HepG2 (cell line): ENCODE results near the gene KIAA1755. TPM values are rescaled to one million over a fixed set of nuclear protein-coding genes. Genes with fewer than 3 reads are reported as not detected.

Experiments used
- SAP130 ChIP-seq: IDR thresholded peaks from 2 replicates; pipeline ENCODE4 v1.6.1; 2016; ENCODE audit warnings: low read depth
- SUZ12 ChIP-seq: fragments of 150-350 bp; IDR thresholded peaks from 2 replicates; pipeline ENCODE4 v1.6.1; 2014; ENCODE audit warnings: low read depth, low read length
- TGIF2 ChIP-seq: IDR thresholded peaks from 2 replicates; pipeline ENCODE4 v1.6.1; 2016; ENCODE audit warnings: control low read depth, missing compliant biosample characterization
- ZFP37 ChIP-seq: sonication (generic); formaldehyde crosslinking; IDR thresholded peaks from 2 replicates; pipeline ENCODE4 v1.4.0; 2020; ENCODE audit warnings: missing genetic modification reagents, borderline replicate concordance
- ZNF136 ChIP-seq: sonication (generic); formaldehyde crosslinking; IDR thresholded peaks from 2 replicates; pipeline ENCODE4 v1.8.1; 2022; ENCODE audit warnings: low read depth, mild to moderate bottlenecking, moderate library complexity, missing genetic modification reagents
- ZNF570 ChIP-seq: sonication (generic); formaldehyde crosslinking; IDR thresholded peaks from 2 replicates; pipeline ENCODE4 v1.4.0; 2020; ENCODE audit warnings: mild to moderate bottlenecking, missing genetic modification reagents, borderline replicate concordance
- ZNF792 ChIP-seq: IDR thresholded peaks from 2 replicates; pipeline ENCODE4 v1.6.1; 2016
- polyA plus RNA-seq, 8 experiments: library from polyadenylated mRNA; depleted of rRNA in 3 of 8; stranded (reverse) in 7 of 8; unstranded in 1 of 8; fragments of >200 nt; fragmentation: Illumina TruSeq in 4 of 8; extraction: Trizol in 4 of 8; gene quantifications; 2 replicates each; pipeline versions ENCODE4 v1.2.1 to v1.2.3, GENCODE V29; 2011 to 2016; ENCODE audit warnings: low read depth in 4 of 8, missing spikeins in 1 of 8, mixed read lengths in 1 of 8; ENCODE audit not compliant: insufficient read depth in 1 of 8
- total RNA-seq, 5 experiments: library from RNA; depleted of rRNA; stranded (reverse); fragments of >200 nt; fragmentation: Illumina TruSeq; extraction: Trizol; gene quantifications; 2 replicates each; pipeline ENCODE4 v1.2.3, GENCODE V29; 2016; ENCODE audit warnings: low read depth in 1 of 5
- TF ChIP-seq, protein P1 (sequence below): sonication (generic); formaldehyde crosslinking; IDR thresholded peaks from 2 replicates; pipeline ENCODE4 v1.8.0; 2022; ENCODE audit warnings: low read depth, missing genetic modification reagents
- TF ChIP-seq, protein P2 (sequence below), 2 experiments: IDR thresholded peaks; 2 replicates each; pipeline ENCODE4 v1.6.1; 2011 to 2012; ENCODE audit warnings: low read length in 2 of 2, borderline replicate concordance in 1 of 2, low read depth in 1 of 2, mild to moderate bottlenecking in 1 of 2, moderate library complexity in 1 of 2
- TF ChIP-seq, protein P3 (sequence below): sonication (generic); formaldehyde crosslinking; IDR thresholded peaks from 2 replicates; pipeline ENCODE4 v1.8.0; 2022; ENCODE audit warnings: missing genetic modification reagents, low read depth, mild to moderate bottlenecking, borderline replicate concordance
- TF ChIP-seq, protein P4 (sequence below): sonication (generic); formaldehyde crosslinking; IDR thresholded peaks from 2 replicates; pipeline ENCODE4 v1.4.0; 2020; ENCODE audit warnings: mild to moderate bottlenecking, low read depth, missing genetic modification reagents
- TF ChIP-seq, protein P5 (sequence below): sonication (generic); formaldehyde crosslinking; IDR thresholded peaks from 2 replicates; pipeline ENCODE4 v1.9.0; 2021; ENCODE audit warnings: missing genetic modification reagents, borderline replicate concordance

The KIAA1755 gene
- total and polyA plus RNA-seq, 2 of the 13 experiments (the other 11 are each of a cell fraction or from before 2014, with no cell fraction given) = 0.04 TPM; not detected in 1

DNA sequence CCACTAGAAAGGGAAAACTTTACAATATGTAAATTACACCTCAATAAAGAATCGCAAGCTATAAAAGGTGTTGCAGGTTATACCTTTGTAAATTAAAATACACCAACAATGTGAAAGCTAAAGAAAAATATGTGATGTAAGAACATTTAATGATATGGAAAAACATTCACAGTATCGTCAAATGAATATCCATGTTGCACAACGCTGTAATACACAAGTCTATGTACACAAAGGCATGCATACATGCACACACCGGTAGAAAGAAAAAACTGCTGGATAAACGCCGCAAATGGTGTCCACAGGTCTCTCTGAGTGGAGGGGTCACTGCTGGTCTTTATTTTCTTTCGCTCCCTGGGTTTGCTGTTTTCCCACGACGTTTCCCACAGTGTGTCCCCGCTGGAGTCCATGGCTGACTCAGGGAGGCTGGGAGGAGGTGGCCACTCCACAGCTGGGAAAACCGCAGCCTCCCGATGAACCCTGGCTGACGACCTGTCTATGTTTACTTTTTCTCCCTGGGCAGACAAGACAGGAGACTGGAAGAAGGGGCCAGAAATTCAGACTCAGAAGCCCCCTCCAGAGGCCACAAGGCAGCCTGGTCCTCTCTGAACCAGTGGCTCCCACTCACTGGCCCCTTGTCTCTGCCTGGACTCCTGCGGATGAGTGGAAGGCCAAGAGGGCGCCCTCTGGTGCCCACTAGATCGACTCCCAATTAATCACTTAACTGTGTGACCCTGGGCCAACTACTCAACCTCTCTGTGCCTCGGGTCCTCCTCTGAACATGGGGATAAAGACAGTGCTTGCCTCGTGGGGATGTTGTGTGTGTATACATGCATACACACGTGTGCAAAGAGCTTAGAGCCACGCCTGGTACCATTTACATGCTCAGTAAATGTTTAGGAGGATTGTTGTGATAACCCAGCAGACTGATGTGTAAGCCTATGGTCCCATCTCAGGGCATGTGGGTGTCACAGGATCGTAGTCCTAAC lies 30.6 kb upstream of the KIAA1755 start (continued):
- TF ChIP-seq, protein P1, sequence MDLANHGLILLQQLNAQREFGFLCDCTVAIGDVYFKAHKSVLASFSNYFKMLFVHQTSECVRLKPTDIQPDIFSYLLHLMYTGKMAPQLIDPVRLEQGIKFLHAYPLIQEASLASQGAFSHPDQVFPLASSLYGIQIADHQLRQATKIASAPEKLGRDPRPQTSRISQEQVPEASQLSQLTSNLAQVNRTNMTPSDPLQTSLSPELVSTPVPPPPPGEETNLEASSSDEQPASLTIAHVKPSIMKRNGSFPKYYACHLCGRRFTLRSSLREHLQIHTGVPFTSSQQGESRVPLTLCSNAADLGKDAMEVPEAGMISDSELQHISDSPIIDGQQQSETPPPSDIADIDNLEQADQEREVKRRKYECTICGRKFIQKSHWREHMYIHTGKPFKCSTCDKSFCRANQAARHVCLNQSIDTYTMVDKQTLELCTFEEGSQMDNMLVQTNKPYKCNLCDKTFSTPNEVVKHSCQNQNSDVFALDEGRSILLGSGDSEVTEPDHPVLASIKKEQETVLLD (CRISPR knock-in tag) = no peak
- TF ChIP-seq ZNF136 (no peak), ZNF570 (CRISPR knock-in tag) (no peak), ZFP37 (CRISPR knock-in tag) (no peak), TGIF2 (CRISPR knock-in tag) (no peak), SUZ12 (no peak), SAP130 (CRISPR knock-in tag) (0 out of 2 replicates have a peak, but pooled peaks have one; percentile 30), ZNF792 (CRISPR knock-in tag) (no peak)
- TF ChIP-seq, protein P2, sequence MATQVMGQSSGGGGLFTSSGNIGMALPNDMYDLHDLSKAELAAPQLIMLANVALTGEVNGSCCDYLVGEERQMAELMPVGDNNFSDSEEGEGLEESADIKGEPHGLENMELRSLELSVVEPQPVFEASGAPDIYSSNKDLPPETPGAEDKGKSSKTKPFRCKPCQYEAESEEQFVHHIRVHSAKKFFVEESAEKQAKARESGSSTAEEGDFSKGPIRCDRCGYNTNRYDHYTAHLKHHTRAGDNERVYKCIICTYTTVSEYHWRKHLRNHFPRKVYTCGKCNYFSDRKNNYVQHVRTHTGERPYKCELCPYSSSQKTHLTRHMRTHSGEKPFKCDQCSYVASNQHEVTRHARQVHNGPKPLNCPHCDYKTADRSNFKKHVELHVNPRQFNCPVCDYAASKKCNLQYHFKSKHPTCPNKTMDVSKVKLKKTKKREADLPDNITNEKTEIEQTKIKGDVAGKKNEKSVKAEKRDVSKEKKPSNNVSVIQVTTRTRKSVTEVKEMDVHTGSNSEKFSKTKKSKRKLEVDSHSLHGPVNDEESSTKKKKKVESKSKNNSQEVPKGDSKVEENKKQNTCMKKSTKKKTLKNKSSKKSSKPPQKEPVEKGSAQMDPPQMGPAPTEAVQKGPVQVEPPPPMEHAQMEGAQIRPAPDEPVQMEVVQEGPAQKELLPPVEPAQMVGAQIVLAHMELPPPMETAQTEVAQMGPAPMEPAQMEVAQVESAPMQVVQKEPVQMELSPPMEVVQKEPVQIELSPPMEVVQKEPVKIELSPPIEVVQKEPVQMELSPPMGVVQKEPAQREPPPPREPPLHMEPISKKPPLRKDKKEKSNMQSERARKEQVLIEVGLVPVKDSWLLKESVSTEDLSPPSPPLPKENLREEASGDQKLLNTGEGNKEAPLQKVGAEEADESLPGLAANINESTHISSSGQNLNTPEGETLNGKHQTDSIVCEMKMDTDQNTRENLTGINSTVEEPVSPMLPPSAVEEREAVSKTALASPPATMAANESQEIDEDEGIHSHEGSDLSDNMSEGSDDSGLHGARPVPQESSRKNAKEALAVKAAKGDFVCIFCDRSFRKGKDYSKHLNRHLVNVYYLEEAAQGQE (IDR thresholded peaks at IDR 0.05; ENCODE audit: borderline replicate concordance in 1 of 2, low read depth in 1 of 2, low read length in 2 of 2) = no peak
- TF ChIP-seq, protein P3, sequence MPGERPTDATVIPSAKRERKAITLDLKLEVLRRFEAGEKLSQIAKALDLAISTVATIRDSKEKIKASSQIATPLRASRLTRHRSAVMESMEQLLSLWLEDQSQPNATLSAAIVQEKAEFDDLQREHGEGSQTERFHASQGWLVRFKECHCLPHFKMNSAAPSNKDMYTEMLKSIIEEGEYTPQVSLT = no peak
- TF ChIP-seq, protein P4, sequence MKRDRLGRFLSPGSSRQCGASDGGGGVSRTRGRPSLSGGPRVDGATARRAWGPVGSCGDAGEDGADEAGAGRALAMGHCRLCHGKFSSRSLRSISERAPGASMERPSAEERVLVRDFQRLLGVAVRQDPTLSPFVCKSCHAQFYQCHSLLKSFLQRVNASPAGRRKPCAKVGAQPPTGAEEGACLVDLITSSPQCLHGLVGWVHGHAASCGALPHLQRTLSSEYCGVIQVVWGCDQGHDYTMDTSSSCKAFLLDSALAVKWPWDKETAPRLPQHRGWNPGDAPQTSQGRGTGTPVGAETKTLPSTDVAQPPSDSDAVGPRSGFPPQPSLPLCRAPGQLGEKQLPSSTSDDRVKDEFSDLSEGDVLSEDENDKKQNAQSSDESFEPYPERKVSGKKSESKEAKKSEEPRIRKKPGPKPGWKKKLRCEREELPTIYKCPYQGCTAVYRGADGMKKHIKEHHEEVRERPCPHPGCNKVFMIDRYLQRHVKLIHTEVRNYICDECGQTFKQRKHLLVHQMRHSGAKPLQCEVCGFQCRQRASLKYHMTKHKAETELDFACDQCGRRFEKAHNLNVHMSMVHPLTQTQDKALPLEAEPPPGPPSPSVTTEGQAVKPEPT = no peak
- TF ChIP-seq, protein P5, sequence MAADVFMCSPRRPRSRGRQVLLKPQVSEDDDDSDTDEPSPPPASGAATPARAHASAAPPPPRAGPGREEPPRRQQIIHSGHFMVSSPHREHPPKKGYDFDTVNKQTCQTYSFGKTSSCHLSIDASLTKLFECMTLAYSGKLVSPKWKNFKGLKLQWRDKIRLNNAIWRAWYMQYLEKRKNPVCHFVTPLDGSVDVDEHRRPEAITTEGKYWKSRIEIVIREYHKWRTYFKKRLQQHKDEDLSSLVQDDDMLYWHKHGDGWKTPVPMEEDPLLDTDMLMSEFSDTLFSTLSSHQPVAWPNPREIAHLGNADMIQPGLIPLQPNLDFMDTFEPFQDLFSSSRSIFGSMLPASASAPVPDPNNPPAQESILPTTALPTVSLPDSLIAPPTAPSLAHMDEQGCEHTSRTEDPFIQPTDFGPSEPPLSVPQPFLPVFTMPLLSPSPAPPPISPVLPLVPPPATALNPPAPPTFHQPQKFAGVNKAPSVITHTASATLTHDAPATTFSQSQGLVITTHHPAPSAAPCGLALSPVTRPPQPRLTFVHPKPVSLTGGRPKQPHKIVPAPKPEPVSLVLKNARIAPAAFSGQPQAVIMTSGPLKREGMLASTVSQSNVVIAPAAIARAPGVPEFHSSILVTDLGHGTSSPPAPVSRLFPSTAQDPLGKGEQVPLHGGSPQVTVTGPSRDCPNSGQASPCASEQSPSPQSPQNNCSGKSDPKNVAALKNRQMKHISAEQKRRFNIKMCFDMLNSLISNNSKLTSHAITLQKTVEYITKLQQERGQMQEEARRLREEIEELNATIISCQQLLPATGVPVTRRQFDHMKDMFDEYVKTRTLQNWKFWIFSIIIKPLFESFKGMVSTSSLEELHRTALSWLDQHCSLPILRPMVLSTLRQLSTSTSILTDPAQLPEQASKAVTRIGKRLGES (CRISPR knock-in tag) = no peak
